GM18511 (cell line): ENCODE results near the gene FLNB.
A peak's percentile ranks its signal among the peaks of the same experiment; 100 is the strongest.
"Not testable (repeated sequence)": the region's sequence is repeated elsewhere in the genome, so short reads cannot be mapped to it uniquely, and the experiment has no call there.

Source experiments
- ATAC-seq: cut with Tn5 transposase; IDR thresholded peaks from one replicate; pipeline ENCODE4 v1.9.1; 2021; ENCODE audit warnings: mild to moderate bottlenecking, moderate library complexity; ENCODE audit not compliant: unreplicated experiment

Gene FLNB

GRCh38 chr3:58051196-58051595 is 43.0 kb downstream of the FLNB start:
- ATAC-seq = no peak

- not testable (repeated sequence) for ATAC-seq
Measured at GRCh38 chr3:58051658-58052261, 43.5 kb downstream of the FLNB start.

DNA sequence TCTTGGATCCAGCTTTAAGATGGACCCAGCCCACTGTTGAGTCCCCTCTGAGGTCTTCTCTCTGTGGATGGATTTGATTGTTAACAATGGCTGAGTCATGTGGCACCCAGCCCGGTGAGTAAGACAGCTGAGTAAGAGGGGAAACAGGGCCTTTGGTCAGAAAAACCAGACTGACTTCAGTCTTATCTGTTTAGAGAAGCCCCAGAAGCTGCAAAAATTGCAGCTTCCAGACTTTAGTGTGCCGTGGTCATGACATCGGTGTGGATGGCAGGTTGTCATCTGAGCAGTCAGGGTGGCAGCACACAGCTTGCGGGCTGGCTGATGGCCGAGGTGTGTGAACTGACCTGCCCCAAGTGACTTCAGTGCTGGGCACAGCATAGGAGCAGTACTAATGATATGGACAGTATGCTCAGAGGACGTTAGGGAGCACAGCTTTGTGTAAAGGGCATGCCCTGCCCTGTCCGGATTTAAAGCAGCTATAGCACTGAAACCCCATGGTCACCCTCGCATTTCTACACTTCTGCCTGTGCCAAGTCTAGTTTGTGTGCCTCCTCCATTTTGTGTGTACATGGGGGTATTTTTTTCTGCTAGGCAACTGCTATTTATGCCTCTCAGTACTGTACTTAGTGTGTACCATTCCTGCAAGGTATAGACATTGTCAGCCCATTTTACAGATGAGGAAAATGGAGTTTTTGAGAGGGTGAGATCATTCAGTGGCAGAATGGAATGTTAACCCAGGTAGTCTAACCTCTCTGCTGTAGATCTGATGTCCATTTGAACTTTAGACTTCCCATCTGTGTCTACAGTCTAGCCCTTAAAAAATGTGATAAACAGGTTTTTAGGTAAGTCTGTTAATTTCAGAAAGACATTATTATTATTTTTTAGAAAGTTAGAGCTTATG is 44.4 kb downstream of the FLNB start:
- ATAC-seq = peak; percentile 57

- no peak for ATAC-seq
Measured at GRCh38 chr3:58054652-58055051, 46.4 kb downstream of the FLNB start.

GRCh38 chr3:58055314-58055713 is 47.1 kb downstream of the FLNB start:
- ATAC-seq = no peak

- ATAC-seq = not testable (repeated sequence)
Measured at GRCh38 chr3:58055891-58056290, 47.7 kb downstream of the FLNB start.

- ATAC-seq = no peak
Measured at GRCh38 chr3:58058361-58059263, 50.4 kb downstream of the FLNB start.

DNA sequence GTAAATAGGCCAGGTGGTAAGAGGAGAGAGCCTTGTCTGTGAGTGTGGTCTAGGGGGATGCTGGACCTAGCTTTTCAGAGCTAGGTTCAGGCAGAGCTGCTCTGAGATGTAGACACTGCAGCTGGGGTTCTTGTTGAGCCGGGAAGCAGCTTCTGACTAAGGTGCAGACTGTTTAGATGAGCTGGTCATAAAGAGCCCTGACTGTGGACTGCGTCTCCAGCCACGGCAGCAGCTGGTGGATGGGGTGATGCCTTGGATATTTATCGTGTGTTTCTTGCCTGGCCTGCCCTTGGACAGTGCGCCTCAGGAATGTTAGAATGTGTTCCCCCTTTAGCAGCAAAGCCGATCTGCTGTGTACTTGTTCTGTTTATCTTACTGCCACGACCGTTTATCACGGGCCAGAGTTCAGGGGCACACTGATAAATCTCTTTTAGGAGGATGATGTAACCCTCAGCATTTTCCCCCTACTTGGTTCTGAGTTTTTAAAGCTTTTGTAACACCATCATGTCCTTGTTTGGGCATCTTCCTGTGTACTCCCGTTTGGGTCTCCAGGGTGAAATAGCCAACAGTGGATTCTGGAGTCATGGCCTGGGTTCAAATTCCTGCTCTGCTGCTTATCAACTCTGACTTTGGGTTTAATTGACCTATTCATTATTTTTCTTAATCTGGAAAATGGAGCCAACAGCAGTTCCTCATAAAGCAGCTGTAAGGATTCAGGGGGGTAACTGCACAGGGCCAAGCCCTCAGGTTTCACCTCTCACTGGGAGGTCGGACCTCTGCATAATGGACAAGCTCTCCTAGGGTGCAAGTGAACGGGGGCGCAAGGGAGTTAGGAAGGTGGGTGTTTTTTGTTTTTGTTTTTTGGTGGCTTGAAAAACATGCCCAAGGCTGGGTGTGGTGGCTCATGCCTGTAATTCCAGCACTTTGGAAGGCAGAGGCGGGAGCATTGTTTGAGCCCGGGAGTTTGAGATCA is 51.4 kb downstream of the FLNB start:
- ATAC-seq = no peak

DNA sequence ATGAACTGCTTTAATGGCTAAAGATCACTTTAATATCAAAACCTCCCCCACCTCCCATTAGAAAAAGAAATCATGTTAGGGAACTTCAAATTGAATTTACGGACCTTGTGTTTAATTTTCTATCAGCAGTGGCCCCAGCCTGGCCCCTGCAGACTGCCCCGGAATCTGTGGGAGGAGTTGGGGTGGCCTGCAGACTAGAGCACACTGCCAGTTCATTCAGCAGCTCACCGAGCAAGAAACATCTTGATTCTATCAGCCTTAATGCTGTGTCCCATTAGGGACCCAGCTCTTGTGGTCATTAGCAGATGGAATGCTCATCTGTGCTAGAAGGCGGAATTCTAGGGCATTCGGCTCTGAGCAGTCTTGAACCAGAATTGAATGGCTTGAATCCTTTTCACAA is 54.2 kb downstream of the FLNB start:
- ATAC-seq = no peak

GRCh38 chr3:58063022-58063815 is 55.0 kb downstream of the FLNB start:
- no peak for ATAC-seq

DNA sequence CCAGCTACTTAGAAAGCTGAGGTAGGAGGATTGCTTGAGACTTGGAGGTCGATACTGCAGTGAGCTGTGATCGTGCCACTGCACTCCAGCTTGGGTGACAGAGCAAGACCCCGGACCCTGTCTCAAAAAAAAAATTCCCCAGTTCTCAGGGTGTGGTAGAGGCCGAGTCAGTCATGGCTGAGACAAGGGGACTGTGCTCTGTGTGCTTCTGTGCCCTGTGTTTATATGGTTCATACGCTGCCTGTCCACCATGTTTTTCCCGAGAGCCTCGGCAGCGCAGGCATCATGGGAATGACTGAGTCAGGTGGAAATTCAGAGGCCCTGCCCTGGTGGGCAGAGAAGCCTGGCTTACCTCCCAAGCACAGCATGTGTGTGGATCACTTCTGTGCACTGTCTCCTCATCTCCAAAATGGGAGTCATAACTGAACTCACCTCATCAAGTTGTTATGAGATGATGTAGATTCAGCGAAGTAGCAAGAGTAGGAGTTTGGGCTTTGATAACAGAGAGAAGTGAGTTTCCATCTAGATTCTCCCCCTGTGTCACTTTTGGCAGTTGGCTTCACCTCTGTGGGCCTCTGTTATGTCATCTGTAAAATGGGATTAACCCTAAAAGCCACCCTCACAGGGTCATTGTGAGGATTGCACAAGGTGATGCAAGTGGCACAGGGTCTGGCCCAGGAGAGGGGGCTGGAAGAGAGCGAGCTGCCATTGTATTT is 56.9 kb downstream of the FLNB start:
- ATAC-seq = no peak

DNA sequence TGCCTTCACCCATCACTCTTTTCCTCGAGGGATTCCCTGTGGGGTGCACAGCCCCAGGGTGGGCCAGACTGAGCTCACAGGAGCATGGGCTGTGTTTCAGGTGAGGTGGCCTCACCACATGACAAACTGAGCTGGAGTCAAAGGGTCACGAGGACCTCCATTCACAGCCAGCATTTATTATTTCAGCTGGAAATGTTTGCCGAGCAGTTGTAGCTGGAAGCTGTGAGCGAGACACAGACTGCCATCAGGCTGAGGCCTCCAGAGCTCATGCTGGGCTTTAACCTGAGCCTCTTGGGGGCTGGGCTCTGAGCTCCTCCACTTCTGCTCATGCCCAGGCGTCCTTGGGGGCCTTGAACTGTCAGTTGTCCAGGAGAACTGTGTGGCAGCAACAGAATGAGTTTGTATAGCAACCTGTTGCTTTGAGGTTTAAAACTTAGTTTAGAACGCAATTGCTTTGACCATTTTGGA is 57.5 kb downstream of the FLNB start:
- no peak for ATAC-seq

GRCh38 chr3:58066842-58067241 is 58.6 kb downstream of the FLNB start:
- ATAC-seq = no peak

- ATAC-seq = no peak
Measured at GRCh38 chr3:58068122-58068809, 60.0 kb downstream of the FLNB start.

DNA sequence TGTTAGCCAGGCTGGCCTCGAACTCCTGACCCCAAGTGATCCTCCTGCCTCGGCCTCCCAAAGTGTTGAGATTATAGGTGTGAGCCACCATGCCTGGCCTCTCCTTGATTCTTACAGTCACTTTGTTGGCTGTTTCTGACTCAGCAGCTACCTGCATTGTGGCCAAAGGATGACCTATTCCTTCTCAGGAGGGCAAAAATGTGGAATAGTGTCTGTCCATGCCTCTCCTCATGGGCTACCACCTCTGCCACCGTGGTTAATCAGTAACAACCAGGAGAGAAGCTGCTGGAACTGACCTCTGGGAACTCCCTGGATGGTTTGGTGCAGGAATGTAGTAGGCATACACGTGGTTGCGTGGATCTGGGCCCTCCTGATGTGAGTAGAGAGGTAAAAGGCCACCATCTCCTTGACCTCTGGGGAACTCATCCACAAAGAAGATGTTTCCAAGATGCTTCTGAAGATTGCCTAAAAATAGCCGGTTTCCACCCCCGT is 63.3 kb downstream of the FLNB start:
- no peak for ATAC-seq

- no peak for ATAC-seq
Measured at GRCh38 chr3:58072052-58072762, 64.0 kb downstream of the FLNB start.

GRCh38 chr3:58072763-58073130 is 64.5 kb downstream of the FLNB start:
- no peak for ATAC-seq
